NCI-H460 (cell line): ENCODE results near the gene CDC42BPB. TPM values are rescaled to one million over a fixed set of nuclear protein-coding genes. Genes with fewer than 3 reads are reported as not detected.
A peak's percentile ranks its signal among the peaks of the same experiment; 100 is the strongest.

Experiments used
- DNase-seq: peaks from one replicate; pipeline ENCODE4 v3.0.0-alpha.2; 2016; ENCODE audit warnings: low read depth; ENCODE audit errors: extremely low read depth
- polyA plus RNA-seq: library from polyadenylated mRNA; depleted of rRNA; stranded (reverse); fragments of >200 nt; gene quantifications from 2 replicates; pipeline ENCODE4 v1.2.3, GENCODE V29; 2014; cell fraction: nucleus; rRNA removed
- total RNA-seq: library from RNA; depleted of rRNA; stranded (reverse); fragments of >200 nt; shearing (Covaris generic); gene quantifications from 2 replicates; pipeline ENCODE4 v1.2.3, GENCODE V29; 2014; rRNA removed

Gene CDC42BPB, protein sequence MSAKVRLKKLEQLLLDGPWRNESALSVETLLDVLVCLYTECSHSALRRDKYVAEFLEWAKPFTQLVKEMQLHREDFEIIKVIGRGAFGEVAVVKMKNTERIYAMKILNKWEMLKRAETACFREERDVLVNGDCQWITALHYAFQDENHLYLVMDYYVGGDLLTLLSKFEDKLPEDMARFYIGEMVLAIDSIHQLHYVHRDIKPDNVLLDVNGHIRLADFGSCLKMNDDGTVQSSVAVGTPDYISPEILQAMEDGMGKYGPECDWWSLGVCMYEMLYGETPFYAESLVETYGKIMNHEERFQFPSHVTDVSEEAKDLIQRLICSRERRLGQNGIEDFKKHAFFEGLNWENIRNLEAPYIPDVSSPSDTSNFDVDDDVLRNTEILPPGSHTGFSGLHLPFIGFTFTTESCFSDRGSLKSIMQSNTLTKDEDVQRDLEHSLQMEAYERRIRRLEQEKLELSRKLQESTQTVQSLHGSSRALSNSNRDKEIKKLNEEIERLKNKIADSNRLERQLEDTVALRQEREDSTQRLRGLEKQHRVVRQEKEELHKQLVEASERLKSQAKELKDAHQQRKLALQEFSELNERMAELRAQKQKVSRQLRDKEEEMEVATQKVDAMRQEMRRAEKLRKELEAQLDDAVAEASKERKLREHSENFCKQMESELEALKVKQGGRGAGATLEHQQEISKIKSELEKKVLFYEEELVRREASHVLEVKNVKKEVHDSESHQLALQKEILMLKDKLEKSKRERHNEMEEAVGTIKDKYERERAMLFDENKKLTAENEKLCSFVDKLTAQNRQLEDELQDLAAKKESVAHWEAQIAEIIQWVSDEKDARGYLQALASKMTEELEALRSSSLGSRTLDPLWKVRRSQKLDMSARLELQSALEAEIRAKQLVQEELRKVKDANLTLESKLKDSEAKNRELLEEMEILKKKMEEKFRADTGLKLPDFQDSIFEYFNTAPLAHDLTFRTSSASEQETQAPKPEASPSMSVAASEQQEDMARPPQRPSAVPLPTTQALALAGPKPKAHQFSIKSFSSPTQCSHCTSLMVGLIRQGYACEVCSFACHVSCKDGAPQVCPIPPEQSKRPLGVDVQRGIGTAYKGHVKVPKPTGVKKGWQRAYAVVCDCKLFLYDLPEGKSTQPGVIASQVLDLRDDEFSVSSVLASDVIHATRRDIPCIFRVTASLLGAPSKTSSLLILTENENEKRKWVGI (N-terminal part only)
- total RNA-seq, result 49.8 and 54.9 TPM in 2 replicates
- 60.8 and 89.8 TPM in 2 replicates for polyA plus RNA-seq

GRCh38 chr14:103057372-103058163 lies at the start of gene CDC42BPB:
CDC42BPB (minus strand) TSS chr14:103057549; CDS start chr14:103057173, 376 bp downstream.
- peak; percentile 90 for DNase-seq

DNA sequence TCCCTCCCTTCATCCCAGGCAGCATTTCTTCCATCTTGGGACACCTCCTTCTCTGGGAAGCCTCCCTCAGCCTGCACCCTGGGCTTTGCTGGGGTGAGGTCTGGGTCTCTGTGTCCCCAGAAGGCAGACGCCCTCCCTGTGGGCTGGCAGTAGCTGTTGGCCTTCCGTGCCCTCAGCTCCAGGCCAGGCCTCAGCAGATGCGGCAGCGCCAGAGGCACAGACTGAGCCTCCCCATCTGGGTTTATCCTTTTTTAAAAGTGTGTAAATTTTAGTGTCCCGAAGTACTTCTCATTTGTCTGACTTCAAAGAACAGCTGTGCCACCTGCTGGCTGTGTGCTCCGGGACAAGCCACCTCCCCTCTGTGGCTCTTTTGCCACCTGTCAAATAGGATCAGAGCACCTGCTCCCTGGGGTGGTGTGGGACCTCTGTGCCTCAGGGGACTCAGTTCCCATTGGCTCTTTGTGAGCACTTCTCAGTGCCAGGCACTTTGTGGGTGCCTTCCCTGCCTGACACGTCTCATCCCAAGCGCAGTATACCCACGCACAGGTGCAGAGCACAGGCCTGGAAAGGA lies 48.3 kb upstream of the CDC42BPB start:
- no peak for DNase-seq

- no peak for DNase-seq
Measured at GRCh38 chr14:103104654-103105452, 47.5 kb upstream of the CDC42BPB start.

DNA sequence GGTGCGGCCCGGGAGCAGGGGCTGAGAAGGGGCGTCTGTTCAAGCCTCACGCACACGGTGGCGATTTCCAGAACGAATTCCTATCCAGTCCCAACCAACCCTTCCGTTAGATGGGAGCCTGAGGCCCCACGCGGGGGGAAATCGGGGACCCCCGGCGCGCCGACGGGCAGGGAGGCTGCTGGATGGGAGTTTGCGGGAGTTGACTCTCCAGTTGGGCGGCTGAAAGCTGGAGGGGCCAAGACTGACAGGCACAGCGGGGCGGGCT lies 47.0 kb upstream of the CDC42BPB start:
- DNase-seq, result no peak

GRCh38 chr14:103103461-103104388 lies 46.4 kb upstream of the CDC42BPB start:
- peak; percentile 62 for DNase-seq

GRCh38 chr14:103102689-103103260 lies 45.4 kb upstream of the CDC42BPB start:
- DNase-seq, result no peak

DNA sequence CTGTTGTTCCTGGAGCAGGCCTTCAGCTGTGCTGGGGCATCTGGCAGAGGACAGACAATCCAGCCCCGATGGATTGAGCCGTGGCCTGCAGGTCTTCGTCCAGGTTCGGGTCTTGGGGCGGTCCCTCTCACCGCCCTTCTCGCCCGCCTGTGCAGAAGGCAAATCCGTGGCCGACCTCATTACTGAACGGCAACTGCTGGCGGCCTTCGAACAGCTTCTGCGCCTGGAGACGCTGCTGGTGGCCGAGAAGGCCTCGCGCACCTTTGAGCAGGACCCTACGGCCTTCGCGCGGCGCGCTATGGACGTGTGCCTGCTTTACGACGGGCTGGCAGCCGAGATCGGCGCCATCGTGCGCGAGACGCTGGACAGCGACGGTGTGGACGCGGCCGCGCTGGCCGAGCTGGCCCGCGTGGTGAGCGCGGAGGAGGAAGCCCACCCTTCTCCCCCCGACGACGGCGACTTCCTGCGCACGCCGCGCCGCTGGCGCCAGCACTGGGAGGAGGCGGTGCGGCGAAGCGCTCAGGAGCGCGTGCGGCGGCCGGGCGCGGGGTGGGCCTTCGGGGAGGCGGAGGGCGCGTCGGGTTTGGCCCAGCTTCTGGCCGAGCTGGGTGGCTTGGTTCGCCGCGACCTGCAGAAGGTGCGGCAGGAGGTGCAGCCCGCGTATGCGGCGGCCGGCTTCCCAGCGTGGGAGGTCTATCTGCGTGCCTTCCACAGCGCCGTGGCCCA lies 44.8 kb upstream of the CDC42BPB start:
- no peak for DNase-seq

- no peak for DNase-seq
Measured at GRCh38 chr14:103101257-103101962, 44.1 kb upstream of the CDC42BPB start.

DNA sequence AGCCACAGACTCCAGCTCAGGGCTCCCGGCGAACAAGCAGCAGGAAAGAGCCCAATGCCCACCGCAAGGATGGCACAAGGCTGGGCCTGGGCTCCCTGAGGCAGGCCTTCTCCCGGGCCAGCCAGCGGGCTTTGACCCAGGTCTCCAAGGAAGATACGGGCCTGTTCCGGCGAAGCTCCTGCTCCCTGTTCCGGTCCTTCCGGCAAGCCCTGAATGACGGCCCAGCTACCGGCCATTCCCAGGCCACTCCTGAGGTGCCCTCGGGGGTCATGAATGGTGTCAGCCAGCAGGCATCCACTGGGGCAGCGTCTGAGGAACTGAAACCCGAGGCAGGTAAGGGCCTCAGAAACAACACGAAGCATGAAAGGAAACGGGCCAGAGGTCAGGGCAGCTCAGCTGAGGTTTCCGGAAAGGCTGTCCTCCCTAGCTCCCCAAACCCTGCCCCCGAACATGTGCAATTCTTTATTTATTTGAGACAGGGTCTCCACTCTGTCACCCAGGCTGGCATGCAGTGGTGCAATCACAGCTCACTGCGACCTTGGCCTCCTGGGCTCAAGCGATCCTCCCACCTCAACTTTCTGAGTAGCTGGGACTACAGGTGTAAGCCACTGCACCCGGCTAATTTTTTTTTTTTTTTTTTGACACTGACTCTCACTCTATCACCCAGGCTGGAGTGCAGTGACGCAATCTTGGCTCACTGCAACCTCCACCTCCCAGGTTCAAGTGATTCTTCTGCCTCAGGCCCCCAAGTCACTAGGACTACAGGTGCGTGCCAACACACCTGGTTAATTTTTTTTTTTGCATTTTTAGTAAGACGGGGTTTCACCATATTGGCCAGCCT lies 43.2 kb upstream of the CDC42BPB start:
- DNase-seq, result no peak

- DNase-seq, result no peak
Measured at GRCh38 chr14:103099733-103100280, 42.5 kb upstream of the CDC42BPB start.

DNA sequence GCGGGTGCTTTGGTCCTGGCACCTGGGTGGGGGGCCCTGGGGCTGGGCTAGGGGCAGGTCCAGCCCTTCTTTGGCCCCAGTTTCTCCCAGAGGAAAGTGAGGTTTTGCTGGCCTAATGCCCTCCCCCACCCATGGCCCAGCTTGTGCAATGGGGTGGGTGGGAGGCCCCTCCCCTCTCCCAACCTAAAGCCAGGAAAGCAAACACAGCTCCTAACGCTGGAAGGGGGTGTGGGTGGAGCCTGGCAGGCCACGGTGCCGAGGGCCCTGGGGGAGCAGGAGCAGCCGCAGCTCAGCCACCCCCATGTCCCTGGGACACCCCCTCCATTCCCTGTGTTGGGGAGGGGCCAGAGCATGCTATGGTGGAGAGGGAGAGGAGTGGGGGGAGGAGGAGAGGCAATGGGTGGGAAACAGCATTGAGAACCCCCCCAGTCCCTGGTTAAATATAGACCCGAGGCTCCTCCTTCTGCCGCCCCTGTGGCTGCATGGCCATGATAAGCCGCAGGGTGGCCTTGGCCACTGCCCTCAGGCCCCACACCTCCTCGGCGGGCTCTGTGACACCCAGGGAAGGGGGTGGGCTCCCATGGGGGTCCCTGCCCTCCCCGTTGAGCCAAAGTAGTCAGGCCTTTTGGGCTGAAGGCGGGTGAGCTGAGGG lies 41.9 kb upstream of the CDC42BPB start:
- no peak for DNase-seq

- no peak for DNase-seq
Measured at GRCh38 chr14:103097994-103098957, 40.9 kb upstream of the CDC42BPB start.

- no peak for DNase-seq
Measured at GRCh38 chr14:103097244-103097993, 40.1 kb upstream of the CDC42BPB start.
